GM19463 (cell line): Measurements from ENCODE around the gene LEKR1.
A peak's percentile ranks its signal among the peaks of the same experiment; 100 is the strongest.

ENCODE experiments used
- ATAC-seq: cut with Tn5 transposase; IDR thresholded peaks from one replicate; pipeline ENCODE4 v1.9.1; 2021; ENCODE audit warnings: mild to moderate bottlenecking, moderate library complexity; ENCODE audit not compliant: unreplicated experiment

LEKR1 gene

DNA sequence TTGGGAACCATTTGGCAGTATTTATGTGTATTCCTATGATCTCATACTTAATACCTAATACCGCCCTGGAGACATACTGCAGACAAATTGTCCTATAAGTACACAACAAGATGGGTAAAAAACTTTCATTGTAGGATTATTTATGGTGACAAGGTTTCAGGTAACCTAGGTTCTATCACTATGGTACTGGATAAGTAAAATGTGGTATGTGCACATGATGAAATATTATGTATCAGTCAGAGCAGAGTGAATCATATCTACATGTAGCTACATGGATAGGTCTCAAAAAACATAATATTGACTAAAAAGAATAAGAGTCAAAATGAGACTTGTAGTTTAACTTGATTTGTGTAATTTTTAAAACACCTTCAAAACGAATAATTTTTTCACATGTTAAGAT lies 147.8 kb downstream of the LEKR1 start:
- ATAC-seq, result no peak

DNA sequence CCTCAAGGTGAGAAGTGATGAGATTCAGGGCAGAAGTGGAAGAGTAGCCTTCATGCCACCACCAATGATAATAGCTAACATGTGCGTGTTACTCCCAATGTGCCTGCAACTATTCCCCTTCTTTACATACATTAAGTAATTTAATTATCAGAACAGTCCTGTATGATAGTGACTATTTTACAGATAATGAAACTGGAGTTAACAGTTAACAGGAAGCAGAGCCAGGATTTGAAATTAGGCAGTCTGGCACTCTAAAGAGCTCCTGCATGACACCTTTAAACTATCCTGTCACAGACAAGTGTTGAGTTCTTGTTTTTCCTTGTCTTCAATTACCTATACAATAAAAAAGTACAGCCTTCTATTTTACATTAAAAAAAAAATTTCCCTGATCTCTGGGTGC lies 148.8 kb downstream of the LEKR1 start:
- no peak for ATAC-seq

DNA sequence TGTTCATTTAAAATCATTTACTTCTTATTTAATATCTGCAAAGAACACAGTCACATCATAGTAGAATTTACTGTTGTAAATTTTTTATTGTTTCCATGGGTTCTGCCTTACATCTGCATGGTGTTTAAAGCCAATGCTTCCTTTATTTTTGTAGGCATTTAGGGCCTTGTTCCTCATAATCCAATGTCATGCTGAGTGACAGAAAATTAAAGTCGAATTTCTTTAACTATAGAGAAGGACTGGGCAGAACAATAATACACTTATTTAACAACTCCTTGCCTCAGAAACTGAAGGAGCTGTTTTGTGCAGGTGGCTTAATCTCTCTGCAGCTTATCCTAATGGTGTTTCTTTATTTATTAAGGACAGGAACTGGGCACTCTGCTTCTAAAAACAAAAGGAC lies 149.6 kb downstream of the LEKR1 start:
- no peak for ATAC-seq

DNA sequence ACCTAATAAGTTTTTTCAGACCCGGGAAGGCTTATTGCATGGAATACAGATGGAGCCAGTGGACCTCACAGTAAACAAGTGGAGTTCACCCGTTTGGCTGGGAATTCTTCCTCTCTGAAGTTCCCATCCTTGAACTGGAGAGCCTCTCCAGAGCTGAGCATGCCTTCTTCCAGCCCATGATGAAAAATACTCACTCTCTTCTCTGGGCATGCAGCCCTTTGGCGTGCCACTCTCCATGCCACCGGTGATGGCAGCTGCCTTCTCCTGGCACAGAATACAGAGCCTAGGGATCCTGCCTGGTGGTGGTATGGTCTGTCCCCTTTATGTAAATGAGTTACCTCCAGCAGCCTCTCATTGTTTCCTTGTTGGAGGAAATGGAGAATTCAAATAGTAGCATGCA lies 150.8 kb downstream of the LEKR1 start:
- no peak for ATAC-seq

DNA sequence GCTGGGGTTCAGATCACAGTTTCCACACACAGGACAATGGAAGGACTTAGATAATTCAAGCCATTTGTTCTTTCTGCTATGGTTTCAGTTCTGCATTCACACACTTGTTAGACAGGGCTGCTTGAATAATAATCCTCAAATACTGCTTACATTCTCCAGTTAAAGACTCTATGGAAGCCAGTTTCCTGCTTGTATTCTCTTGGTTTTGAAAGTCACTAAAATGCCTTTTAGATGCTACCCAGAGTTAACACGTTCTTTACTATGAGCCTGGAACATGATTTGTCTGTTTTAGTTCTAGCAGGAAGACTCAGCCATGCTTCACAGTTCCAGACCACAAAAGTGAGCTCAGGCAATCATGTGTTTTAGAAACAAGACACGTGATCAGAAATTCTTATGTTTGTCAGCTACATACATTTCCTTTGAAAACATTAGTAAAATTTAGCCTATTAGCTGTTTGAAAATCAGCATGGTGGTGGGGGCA lies 152.4 kb downstream of the LEKR1 start:
- peak; percentile 92 for ATAC-seq

DNA sequence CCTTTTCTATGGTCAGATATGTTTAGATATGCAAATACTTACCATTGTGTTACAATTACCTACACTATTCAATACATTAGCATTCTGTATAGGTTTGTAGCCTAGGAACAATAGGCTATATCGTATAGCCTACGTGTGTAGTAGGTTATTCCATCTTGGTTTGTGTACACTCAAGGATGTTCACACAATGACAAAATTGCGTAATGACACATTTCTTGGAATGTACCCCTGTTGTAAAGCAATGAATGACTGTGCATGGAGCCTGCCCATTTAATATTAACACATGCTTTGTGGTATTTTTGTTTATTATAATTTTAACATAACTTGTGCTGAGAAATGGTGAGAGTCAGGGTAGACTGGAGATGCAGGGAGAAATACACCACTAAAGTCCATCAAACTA lies 154.9 kb downstream of the LEKR1 start:
- no peak for ATAC-seq

DNA sequence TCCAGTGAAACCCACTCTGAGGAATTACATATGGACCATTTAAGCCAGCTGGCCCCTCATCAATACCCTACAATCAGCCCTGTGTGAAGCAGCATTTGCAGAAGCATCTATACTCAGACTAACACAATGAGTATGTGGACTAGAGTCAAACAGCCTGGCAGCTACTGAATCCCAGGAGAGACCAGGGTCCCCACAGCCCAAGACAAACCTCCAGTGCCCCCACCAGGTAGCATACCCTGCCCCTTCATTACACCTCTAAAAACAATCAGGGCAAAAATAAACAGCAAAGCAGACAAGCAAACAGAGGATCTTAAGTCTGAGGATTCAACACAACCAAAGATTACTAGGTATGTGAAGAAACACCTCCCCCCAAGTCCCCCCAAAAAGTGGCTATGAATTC lies 157.4 kb downstream of the LEKR1 start:
- no peak for ATAC-seq

DNA sequence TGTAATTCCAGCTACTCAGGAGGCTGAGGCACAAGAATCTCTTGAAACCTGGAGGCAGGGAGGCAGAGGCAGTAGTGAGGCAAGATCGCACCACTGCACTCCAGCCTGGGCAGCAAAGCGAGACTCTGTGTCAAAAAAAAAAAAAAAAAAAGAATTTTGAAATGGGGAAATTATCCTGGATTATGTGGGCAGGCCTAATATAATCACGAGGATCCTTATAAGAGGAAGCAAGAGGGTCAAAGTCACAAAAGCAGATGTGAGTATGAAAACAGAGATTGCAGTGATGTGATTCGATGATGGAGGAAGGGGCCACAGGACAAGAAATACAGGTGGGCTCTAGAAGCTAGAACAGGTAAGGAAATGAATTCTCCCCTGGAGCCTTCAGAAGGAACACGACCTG lies 159.6 kb downstream of the LEKR1 start:
- no peak for ATAC-seq

DNA sequence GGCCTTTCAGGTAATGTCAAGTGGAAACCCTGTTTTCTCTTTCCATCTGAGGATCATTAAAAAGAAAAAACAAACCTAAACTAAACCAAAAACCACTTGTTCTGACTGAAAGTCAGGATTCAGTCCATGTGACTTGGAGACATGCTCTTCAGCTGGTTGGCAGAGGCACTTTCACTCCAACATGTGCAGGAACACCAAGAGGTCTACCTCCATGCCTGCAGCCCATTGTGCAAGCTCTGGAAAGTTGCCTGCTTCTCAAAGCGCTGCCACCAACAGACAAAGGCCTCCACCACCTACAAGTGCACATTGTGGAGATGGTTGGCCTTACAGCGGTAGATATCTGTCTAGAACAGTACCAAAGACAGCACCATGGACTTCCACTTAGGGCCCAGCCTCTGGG lies 161.8 kb downstream of the LEKR1 start:
- no peak for ATAC-seq

DNA sequence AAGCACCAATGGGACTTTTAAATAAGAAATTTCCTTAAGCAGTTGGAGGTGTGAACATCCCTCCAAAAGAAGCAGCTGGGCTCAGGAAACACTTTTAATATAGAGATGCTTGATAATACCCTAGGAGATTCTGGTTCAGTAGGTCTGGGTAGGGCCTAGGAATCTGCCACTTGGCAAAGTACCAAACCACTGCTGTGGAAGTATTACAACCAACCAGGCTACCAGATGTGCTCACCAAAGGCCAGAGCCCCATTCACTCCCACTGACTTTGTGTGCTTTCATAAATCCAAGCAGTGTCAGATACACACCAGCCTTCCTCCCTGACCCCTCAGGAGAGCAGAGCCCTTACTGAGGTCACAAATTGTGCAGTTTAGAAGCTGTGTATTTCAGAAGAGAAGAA lies 171.2 kb downstream of the LEKR1 start:
- ATAC-seq, result no peak

DNA sequence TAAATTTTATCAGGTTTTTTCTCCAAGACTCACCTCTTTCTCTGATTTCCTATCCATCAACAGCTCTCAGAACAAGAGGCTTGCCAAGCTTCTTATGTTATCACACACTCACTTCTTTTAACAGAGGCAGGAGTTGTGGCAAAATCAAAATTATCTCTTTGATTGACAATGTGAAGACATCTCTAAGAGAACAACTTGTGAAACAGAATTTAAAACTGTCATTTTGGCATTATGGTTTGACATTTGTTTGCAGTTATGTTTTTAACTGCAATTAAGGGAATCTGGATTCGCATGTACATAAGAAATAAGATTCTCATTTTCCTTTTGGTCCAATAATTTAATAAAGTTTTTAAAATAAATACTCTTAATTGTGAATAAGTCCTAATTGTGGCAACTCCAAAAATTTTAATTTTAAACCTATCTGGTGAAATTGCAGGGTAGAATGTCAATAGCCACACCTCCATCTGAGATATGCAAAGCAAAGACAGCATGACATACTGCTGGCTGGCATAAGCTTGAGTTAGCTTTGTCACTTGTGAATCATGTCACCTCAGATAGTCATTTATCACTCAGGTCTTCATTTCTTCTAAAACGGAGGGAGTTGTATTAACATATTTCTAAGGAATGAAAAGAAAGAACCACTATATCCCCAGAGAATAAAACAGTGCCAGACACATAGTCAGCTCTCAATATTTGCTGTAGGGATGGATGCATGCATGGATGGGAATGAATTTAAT lies 175.2 kb downstream of the LEKR1 start:
- ATAC-seq, result no peak

DNA sequence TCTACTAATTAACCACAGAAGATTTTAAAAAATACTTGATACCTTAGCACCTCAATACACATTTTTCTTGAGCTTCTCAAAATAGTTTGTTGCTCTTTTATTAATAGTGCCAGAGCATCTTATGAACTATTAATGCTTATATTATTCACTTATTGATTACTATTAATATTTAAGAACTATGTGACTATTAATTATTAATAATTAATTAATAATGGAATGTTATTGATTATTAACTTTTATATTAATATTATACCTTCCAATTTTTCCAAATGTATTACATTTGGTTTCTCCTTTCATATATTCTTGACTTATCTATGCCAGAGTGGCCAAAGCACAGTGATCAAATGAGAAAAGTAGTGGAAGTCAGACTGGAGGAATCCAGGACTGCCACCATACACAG lies 195.5 kb downstream of the LEKR1 start:
- ATAC-seq, result no peak

DNA sequence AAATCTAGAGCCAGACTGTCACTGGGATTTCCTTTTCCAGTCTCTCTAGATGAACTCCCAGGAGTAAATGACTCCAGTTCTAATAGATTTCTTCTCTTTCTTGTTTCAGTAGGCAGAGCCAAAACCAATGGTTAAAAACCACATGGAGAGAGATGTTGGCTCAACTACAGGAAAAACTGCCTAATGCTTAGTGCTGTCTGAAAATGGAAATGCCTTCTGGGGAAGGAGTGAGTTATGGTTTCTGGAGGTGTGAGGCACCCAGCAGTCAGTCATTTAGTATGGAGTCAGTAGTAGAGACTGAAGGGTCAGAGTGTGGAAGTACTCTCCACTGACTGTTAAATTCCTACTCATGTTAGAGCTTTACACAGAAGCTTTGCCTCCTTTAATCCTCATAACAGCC lies 197.1 kb downstream of the LEKR1 start:
- no peak for ATAC-seq

DNA sequence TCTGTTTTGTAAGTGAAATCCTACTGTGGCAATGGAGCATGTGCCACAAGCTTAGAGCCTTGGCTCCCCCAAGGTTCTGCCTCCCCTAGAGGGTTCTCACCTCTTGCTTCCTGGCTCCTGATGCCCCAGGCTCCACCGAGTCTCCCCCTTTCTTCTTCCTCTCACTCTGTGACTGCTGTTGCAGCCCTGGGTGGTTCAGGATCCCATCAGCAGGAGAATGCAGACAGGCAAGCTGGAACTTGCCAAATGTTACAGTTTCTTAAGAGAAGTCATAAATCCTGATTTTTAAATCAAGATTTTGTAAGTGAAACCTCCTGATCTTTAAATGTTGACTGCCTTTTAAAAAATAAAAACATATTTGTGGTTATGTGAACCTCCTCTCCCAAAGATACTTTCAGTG lies 199.9 kb downstream of the LEKR1 start:
- ATAC-seq, result no peak

DNA sequence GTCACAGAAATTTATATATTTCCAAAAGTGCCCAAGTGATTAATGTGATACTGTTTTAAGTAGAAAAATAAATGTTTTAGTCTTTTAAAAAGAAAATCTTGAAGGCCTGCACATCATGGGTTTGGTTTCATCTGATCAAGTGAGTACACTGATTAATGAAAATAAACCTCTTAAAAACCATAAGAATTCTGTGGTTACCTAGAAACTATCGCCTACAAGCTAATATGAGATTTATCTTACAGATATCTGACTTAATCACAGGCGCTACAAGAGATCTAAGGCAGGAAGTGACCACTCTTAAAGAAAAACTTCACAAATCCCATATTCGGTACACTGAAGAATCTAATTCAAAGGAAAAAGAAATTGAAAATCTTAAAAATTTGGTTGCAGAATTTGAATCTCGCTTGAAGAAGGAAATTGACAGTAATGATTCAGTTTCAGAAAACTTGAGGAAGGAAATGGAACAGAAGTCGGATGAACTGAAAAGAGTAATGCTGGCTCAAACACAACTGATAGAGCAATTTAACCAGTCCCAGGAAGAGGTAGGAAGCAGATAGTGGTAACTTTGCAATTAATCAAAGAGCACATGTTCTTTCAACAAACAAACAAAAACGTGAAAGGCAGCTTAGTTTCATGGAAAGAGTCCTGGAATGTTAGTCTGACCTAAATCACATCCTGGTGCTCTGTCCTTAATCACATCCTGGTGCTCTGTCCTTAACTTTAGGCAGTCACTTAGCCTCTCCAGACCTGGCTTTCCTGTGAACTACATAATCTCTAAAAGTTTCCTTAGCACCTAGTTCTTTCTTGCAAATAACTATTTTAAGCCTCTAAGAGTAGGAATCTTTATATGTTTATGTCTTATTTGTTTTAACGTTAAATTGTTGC lies 201.9 kb downstream of the LEKR1 start:
- no peak for ATAC-seq

DNA sequence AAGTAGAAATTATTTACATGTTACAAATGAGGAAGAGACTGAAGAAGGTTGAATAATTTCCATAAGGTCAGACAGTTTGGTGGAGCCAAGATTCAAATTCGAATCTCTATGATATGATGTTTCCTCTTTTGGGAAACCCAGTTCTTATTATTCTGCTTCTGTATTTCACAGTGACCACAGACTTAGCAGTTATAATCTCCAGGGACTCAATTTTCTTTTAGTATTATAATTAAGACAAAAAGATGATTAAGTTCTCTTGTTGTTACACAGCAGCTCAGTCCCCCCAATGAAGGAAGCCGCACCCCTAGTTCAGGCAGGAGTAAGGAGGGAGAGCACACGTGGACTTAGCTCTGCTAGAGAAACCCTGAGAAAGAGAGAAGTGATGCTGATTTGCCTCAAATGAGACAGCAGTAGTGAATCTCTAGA lies 203.2 kb downstream of the LEKR1 start:
- no peak for ATAC-seq

DNA sequence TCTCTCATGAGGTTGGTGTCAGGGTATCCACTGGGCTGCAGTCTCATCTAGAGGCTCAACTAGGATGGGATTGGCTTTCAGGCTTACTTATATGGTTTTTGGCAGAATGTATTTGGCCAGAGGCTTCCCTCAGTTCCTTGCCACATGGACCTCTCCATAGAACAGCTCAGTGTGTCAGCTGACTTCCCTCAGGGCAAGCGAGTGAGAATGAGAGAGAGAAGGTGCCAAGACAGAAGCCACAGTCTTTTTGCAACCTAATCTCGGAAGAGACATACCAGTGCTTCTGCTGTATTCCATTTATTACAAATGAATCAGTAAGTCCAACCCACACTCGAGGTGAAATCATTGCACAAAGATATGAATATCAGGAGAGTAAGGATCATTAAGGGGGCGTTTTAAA lies 204.6 kb downstream of the LEKR1 start:
- no peak for ATAC-seq

DNA sequence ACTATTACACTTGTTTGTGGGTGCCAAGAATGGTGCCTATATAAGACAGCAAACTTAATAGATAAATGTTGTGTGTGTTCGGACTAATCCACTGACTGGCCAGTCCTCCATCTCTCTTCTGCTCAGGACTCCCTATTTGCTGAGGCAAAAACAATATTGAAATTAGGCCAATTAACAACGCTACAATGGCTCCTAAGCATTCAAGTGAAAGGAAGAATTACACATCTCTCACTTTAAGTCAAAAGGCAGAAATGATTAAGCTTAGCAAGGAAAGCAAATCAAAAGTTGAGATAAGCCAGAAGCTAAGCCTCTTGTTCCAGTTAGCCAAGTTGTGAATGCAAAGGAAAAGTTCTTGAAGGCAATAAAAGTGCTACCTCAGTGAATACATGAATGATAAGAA lies 206.8 kb downstream of the LEKR1 start:
- no peak for ATAC-seq

DNA sequence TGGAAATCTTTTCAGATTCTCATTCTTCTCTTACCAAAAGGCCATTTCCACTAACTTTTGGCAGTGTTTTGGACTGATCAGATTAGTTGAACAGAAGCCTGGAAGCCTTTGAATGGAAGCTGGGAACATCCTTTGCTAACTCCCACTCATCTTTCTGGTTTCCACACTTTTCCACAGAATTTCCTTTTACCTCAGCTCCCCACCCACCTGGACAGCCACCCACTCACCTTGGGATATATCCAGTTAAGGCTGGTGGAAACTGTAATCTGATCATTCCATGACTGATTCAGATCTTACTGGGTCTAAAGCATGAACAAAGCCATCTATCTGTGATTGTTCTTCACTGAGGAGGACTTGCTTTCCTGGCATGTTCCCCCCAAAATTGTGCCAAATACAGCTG lies 214.3 kb downstream of the LEKR1 start:
- no peak for ATAC-seq

DNA sequence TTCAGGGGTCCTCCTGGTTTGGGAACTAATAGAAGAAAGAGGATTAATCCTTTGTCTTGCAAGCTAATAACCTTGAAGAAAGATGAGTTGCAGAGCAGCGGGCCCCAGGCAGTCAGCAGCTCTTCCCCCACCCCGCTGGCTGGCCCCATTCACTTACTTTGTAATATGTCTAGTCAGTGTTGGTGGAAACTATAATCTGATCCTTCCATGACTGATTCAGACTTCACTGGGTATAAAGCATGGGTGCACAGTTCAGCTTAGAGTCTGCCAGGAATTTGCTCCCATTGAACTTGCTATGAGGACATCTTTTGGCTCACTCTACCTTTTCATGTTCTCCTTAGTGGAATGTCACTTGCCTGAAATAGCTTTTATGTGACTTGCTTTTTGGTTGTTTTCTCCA lies 216.1 kb downstream of the LEKR1 start:
- ATAC-seq, result no peak

DNA sequence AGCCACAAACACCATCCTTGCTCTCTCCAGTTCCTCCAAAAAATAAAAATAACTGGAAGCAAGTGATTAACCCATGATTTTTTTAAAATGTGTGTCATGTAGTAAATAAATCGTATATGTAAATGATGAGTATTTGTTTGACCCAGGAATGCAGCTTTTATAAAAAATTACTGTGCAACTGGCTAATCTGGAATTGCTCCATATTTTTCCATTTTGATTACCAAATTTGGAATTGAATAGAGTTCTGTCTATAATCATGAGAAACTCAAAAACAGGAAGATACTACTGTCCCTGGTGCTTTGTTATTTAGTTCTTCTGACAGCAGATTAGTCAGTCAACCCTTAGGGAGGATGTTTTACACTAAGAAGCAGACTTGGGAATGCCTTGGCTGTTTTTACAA lies 217.6 kb downstream of the LEKR1 start:
- ATAC-seq, result no peak

DNA sequence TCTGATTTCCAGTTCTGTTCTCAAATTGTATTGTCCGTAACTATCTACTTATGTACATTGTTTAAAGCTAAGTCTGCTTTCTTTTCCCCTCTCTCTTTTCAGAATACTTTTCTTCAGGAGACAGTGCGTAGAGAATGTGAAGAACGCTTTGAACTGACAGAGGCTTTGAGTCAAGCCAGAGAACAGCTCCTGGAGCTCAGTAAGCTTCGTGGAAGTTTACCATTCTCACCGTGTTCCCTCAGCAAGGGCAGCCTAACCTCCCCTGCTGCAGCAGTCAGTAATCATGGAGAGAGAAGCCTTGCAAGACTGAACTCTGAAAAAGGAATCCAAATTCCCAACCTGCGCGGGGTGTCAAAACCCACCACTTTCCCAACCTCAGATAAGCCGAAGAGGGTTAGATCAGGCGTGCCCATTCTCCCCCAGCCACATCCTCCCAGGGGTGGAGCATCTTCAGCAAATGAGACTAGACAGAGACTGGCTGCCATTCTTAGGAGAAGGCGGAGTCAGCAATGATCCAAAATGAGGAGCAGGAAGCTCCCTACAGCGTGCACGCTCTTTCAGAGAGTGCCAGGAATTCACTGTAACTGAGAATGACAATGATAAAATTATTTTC lies 219.2 kb downstream of the LEKR1 start:
- no peak for ATAC-seq
